Stromal cell of bone marrow (primary cell): Measurements from ENCODE around the gene RTCB.

Experiments used
- DNase-seq: peaks from one replicate; pipeline ENCODE4 v3.0.0-alpha.2; 2012; ENCODE audit warnings: low read depth

The RTCB gene

DNA sequence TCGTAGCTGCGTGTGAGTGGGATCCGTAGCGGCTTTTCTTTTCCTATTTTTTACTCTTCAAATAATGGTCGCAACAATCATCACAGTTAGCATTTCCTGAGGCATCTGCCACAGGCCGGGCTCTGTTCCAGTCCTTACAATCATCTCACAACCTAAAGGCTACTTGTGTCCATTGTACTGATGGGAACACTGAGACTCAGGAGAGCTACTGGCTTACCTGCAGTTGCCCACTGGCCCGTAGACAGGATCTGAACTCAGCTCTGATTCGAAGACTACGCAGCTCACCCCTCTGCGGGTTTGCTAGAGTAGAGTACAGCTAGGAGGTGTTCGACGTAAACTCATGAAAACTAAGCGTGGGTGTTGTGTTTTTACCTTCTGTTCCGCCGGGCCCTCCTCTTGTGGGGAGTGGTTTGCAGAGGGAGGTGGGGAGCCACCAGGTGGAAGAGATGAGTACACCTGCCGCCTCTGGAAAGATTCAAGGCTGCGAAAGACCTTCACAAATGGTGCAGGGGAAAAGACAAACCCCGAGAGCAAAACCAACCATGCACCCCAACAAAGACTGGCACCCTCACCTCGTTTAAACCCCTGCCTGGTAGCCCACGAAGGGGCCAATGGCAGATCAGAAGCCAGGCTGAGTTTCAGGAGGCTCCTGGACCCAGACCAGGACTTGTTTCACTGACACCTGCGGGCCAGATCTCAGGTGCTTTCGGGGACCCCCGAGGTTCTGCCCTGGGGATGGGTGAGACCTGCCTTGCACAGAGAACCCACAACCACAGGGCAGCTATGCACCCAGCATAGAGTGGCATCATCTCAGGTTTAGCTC lies 72.6 kb downstream of the RTCB start:
- DNase-seq: no peak

DNA sequence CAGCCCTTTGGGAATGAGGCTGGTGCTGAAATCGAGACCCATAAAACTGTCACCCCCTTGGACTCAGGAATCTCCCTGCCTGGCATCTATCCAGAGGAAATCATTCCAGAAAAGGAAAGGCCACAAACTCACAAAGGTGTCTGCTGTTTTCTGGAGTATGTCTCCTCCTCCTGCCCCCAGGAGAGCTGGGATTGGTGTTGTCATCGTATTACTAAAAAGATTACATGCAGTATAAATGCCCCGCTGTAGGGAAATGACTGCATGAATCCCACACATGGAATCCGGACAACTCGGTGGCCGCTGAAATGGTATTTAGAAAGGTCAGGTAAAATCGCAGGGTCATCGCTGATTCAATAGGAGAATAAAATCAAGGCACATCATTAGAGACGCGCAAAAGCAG lies 73.3 kb downstream of the RTCB start:
- no peak for DNase-seq
